ENCODE data around the gene LRMDA.
A peak's percentile ranks its signal among the peaks of the same experiment; 100 is the strongest.

Gene LRMDA

DNA sequence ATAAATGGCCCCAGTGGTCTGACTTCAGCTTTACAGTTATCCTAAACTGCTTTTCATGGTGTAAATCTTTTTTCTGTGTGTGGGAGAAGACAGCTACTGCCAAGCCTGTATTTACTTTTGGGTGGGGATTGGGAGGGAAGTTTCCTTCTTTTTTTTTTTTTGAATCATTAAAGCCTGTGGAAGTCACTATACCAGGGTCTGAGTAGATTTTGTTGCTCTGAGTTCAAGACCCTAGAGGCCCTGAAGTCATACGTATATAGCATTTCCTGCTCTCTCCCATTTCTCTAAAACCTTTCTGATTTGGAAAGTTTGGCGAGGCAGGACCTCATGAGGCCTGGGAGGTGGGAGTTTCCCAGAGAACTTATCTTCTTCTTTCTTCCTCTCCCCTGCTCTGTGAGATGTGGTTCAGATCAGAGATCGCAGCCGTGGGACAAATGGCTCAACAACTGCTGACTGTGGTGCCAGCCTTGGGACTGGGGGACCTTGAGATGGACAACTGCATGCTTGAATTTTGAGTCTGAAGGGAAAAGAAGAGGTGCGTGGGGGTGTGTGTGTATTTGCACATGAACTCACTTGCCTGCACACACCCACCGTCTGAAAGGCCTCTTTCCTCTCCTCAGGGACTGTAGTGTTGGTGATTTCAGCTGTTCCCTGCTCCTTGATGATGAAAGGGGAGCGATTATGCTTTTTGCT lies 18.1 kb downstream of the LRMDA start:
- DNase-seq (ENCODE audit: low spot score), result no peak

GRCh38 chr10:75450075-75450445 lies 18.6 kb downstream of the LRMDA start:
- no peak for DNase-seq (ENCODE audit: low spot score)

- DNase-seq (ENCODE audit: low spot score), result no peak
These were observed 19.5 kb downstream of the LRMDA start for GRCh38 chr10:75450644-75451640.

GRCh38 chr10:75451831-75452230 lies 20.4 kb downstream of the LRMDA start:
- DNase-seq (ENCODE audit: low spot score), result no peak

DNA sequence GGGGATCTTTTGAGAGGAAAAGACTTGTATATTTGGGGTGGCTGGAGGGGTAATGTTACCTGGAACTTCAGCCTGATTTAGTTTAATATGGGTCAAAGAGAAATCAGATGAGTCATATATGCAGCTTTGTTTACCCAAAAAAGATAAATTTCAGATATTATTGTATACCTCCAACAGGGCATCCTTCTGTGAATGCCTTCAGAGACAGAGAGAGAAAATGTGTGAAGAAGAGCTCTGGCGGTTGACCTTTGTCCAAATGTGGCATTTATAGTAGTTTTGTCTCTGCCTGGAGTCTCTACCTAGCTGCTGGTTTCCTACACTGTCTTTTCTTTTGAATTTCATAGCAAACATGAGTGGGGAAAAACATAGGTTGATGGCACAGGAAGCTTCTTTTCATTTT lies 21.6 kb downstream of the LRMDA start:
- DNase-seq (ENCODE audit: low spot score), result no peak

GRCh38 chr10:75456122-75456521 lies 24.7 kb downstream of the LRMDA start:
- DNase-seq (ENCODE audit: low spot score), result no peak

- DNase-seq (ENCODE audit: low spot score), result no peak
These were observed 28.6 kb downstream of the LRMDA start for GRCh38 chr10:75460059-75460458.

GRCh38 chr10:75461672-75462649 lies 30.5 kb downstream of the LRMDA start:
- no peak for DNase-seq (ENCODE audit: low spot score)

DNA sequence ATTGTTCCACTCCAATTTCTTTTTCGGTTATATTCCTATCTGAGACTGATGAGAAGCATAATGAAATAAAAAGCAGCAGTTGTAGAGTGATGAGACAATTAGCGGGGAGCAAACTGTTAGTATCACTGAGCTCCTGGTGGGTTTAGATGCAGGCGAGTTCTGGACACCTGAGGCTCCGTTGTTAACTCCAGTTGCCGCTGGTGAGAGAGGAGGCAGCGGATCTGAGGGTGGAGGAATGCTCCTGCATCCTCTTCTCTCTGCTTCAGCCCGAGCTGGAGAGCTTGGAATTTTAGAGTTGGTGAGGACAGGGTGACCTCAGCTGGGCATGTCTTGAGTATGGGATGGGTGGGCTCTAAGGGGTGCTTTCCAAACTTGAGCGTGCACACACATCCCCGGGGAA lies 31.4 kb downstream of the LRMDA start:
- DNase-seq (ENCODE audit: low spot score), result no peak

DNA sequence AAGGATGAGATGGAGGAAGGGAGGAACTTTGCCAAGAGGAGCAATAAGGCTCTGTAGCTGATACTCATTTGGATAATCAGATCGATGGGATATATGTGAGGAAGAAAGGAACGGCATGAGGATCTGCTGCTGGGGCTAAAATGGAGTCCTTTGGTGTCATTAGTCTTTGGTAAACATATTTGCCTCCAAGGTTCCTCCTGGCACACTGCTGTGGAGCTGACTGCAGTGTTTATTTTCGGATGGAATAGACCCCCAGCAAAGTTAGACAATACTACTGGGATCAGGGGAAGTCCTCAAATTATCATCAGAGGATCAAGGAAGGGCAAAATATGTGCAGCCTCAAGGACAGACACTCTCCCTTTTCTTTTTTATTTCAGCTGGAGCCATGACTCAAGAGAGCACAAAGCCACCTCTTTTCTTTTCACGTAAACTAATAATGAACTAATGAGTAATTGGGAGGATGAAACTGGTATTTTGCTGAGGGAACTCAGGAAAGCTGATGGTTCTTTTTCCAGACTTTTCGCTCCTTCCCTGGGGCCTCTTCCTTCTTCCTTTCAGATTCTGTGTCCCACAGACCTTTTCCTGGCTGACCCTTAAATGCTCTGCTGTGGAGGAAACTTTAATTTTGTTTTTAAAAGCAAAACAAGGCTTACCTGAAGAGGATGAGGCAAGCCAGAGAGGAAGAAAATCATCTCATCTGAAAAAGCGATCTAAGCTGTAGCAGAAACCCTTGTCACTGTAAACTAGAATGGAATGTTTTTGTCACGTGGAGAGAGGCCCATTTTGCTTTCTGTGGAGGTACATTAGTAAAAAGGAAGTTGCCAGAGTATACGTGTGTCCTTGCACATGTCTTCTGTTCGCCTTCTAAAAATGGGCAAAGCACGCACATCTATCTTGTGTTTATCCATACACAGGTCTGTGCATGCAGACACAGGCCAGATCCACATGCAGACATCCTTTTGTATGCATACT lies 33.3 kb downstream of the LRMDA start:
- DNase-seq (ENCODE audit: low spot score), result no peak

- DNase-seq (ENCODE audit: low spot score), result no peak
These were observed 34.0 kb downstream of the LRMDA start for GRCh38 chr10:75465450-75465827.

DNA sequence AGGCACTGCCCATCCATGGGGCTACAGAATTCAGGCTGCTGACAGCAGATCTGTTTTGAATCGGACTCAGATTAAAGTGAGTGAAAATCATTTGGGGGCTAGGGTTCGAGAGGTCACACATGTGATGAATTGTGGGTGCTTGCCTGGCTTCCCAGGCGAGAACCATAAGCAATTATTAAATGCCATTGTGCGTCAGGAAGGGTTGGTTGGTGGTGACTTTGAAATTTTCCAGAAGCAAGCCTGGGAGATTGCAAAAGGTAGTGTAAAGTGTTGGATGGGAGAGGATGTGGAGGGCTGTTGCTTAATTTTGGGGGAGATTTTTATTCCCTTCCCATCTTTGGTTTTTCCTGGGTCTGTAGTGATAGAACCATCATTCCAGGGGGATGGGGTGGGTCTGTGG lies 34.6 kb downstream of the LRMDA start:
- no peak for DNase-seq (ENCODE audit: low spot score)

DNA sequence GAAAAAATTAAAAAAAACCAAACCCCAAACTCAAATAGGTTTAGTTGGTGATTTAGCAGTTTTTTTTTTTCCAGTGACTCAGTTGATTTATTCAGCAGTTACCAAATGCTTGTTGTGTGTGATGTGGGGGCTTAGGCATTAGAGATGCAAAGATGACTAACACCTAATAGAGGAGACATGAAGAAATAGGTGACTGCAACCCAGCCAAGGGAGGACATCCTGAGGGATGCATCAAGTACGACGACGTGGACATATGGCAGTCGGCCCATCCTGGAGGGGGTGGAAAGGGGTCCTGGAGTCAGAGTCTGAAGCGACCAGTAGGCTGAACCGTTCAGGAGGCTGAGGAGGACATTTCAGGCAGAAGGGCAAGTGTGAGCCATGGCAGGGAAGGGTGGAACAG lies 35.5 kb downstream of the LRMDA start:
- no peak for DNase-seq (ENCODE audit: low spot score)

- no peak for DNase-seq (ENCODE audit: low spot score)
These were observed 37.2 kb downstream of the LRMDA start for GRCh38 chr10:75468612-75469005.

DNA sequence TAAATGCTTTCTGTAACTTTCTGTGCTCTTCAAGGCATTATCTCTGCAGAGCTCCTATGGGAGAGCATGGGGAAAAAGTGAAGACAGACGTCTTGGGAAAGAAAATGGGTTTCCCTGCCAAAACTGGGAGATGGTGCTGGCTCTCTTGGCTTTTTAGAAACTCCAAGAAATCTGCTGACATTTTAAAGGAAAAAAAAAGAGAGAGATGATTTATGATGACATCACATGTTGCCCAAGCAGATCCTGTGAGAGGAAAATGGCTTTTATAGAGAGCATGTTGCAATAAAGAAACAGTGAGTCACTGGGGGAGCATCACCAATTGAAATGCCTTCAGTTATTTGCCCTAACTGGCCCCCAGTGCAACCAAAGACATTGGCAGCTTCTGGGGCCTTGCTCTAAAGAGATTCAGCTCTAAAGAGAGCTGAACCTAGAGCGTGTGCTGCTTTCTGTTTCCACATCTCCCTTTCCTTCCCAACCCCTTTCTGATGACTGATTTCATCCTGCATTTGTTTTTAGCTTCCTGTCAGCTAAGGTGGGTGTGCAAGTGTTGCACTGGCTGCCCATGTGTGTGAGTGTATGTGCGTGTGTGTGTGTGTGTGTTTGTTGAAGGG lies 37.7 kb downstream of the LRMDA start:
- DNase-seq (ENCODE audit: low spot score), result peak; percentile 38

- no peak for DNase-seq (ENCODE audit: low spot score)
These were observed 39.5 kb downstream of the LRMDA start for GRCh38 chr10:75470901-75471300.

GRCh38 chr10:75472685-75473084 lies 41.3 kb downstream of the LRMDA start:
- no peak for DNase-seq (ENCODE audit: low spot score)

GRCh38 chr10:75474106-75474505 lies 42.7 kb downstream of the LRMDA start:
- DNase-seq (ENCODE audit: low spot score), result no peak

DNA sequence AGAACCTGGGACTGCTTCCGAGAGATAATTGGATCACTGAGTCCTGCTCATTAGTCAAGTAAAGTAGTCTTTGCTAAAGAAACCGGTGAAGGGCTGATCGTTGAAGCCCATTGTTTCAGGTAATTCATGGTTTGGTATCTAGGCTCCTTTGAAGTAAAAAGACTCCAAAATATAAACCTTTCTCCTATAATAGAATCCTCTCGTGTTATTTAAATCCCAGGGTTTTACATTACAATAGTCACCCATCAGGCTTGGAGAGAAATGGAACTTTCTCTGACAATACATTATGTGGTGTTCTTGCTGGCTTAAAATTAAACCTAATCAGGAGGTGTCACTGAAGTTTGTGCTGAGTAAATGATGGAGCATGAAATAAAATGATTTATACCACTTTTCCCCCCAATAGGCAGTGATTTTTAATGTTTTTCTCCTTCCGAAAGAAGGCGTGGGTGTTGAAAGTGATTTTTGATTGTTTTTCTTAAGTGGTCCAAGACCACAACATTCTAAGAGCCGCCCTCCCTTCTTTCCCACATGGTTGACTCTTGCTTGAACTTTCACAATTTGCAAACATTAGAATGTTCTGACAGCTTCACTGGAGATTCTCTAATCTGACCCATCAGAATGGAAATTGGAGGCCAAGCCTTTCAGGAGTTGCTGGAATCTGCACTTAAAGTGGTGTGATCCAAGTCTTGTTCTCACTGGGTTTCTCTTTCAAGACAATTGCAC lies 44.2 kb downstream of the LRMDA start:
- no peak for DNase-seq (ENCODE audit: low spot score)

DNA sequence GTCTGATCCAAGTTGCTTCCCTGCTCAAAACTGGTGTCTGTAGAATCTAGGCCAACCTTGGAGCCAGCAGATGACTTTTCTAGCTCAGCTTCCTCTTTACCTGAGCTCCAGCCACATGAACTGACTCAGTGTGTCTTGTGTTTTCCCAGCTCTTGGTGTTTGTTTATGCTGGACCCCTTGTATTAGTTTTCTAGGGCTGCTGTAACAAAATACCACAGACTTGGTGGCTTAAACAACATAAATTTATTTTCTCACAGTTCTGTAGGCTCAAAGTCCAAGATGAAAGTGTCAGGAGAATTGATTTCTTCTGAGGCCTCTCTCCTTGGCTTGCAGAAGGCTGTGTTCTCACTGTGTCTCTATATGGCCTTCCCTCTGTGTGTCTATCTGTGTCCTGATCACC lies 45.1 kb downstream of the LRMDA start:
- no peak for DNase-seq (ENCODE audit: low spot score)
